Hepatocyte (in vitro differentiated cells): ENCODE data around the gene F7. TPM values are rescaled to one million over a fixed set of nuclear protein-coding genes. Genes with fewer than 3 reads are reported as not detected.
"Not testable (repeated sequence)": the region's sequence is repeated elsewhere in the genome, so short reads cannot be mapped to it uniquely, and the experiment has no call there.

ENCODE experiments used
- DNase-seq: peaks from one replicate; pipeline ENCODE4 v3.0.0-alpha.2; 2016; ENCODE audit warnings: low spot score
- H2AFZ ChIP-seq: fragments of 200-600 bp; sonication (generic); 2 replicates; pipeline ENCODE4 v1.6.0; 2016; ENCODE audit warnings: antibody characterized with exemption, mild to moderate bottlenecking
- H3K27ac ChIP-seq: fragments of 200-600 bp; sonication (generic); 2 replicates; pipeline ENCODE4 v1.5.1; 2016; ENCODE audit warnings: mild to moderate bottlenecking
- H3K27me3 ChIP-seq: fragments of 200-600 bp; sonication (generic); 2 replicates; pipeline ENCODE4 v1.6.1; 2016
- H3K36me3 ChIP-seq: fragments of 200-600 bp; sonication (generic); replicated peaks from 2 replicates; pipeline ENCODE4 v1.5.1; 2016; ENCODE audit warnings: low read depth; ENCODE audit not compliant: insufficient read depth
- H3K4me1 ChIP-seq: fragments of 200-600 bp; sonication (generic); 2 replicates; pipeline ENCODE4 v1.5.1; 2016; ENCODE audit warnings: mild to moderate bottlenecking, moderate library complexity; ENCODE audit not compliant: insufficient read depth
- H3K4me2 ChIP-seq: fragments of 200-600 bp; sonication (generic); 2 replicates; pipeline ENCODE4 v1.6.0; 2016
- H3K4me3 ChIP-seq: fragments of 200-600 bp; sonication (generic); 2 replicates; pipeline ENCODE4 v1.5.1; 2016; ENCODE audit warnings: mild to moderate bottlenecking
- H3K79me2 ChIP-seq: fragments of 200-600 bp; sonication (generic); 2 replicates; pipeline ENCODE4 v1.6.0; 2017; ENCODE audit warnings: mild to moderate bottlenecking
- H3K9me2 ChIP-seq: fragments of 200-600 bp; sonication (generic); replicated peaks from 2 replicates; pipeline ENCODE4 v1.6.0; 2017; ENCODE audit warnings: mild to moderate bottlenecking; ENCODE audit not compliant: insufficient read depth
- H3K9me3 ChIP-seq: fragments of 200-600 bp; sonication (generic); 2 replicates; pipeline ENCODE4 v1.5.1; 2016; ENCODE audit warnings: low read depth, mild to moderate bottlenecking
- H4K20me1 ChIP-seq: fragments of 200-600 bp; sonication (generic); 2 replicates; pipeline ENCODE4 v1.6.0; 2016; ENCODE audit warnings: mild to moderate bottlenecking; ENCODE audit not compliant: insufficient read depth, poor library complexity, severe bottlenecking
- CTCF ChIP-seq: fragments of 200-600 bp; sonication (generic); IDR thresholded peaks from 2 replicates; pipeline ENCODE4 v1.5.1; 2016; ENCODE audit warnings: antibody characterized with exemption, mild to moderate bottlenecking; ENCODE audit not compliant: poor library complexity
- EZH2 ChIP-seq: fragments of 200-600 bp; sonication (generic); IDR thresholded peaks from 2 replicates; pipeline ENCODE4 v1.6.1; 2016; ENCODE audit warnings: antibody characterized with exemption, mild to moderate bottlenecking, borderline replicate concordance
- EZH2phosphoT487 ChIP-seq: fragments of 200-600 bp; sonication (generic); IDR thresholded peaks from one replicate; pipeline ENCODE4 v1.6.1; 2018; ENCODE audit warnings: antibody characterized with exemption, mild to moderate bottlenecking, low read depth, moderate library complexity; ENCODE audit not compliant: unreplicated experiment, severe bottlenecking
- WGBS: methylation state at CpG from one replicate; pipeline ENCODE4 v1.1.6; 2016; ENCODE audit warnings: low lambda C conversion rate; ENCODE audit errors: missing lambda C conversion rate; 5-methylcytosine and 5-hydroxymethylcytosine counted together
- polyA plus RNA-seq: library from polyadenylated mRNA; unstranded; fragments of >200 nt; fragmentation: Nextera tagmentation; extraction: Ambion mirVana; gene quantifications from 2 replicates; pipeline ENCODE4 v1.2.1, GENCODE V29; 2016
- total RNA-seq: library from RNA; depleted of rRNA; stranded (reverse); fragments of >200 nt; gene quantifications from 2 replicates; pipeline ENCODE4 v1.2.3, GENCODE V29; 2014

The F7 gene
- total and polyA plus RNA-seq, 2 experiments from 2014 or later: 12.6 to 24.0 TPM

GRCh38 chr13:113099142-113099541 lies 6.4 kb upstream of the F7 start:
- H3K36me3 ChIP-seq: no peaks in the 10 kb centered on the region
- no peaks in the 10 kb centered on the region for H3K27me3 ChIP-seq
- no peak overlapping the region for H2AFZ ChIP-seq
- H3K27ac ChIP-seq: no peak overlapping the region
- no peaks in the 10 kb centered on the region for H3K9me3 ChIP-seq
- TF ChIP-seq EZH2phosphoT487: no peak
- TF ChIP-seq CTCF: no peak
- TF ChIP-seq EZH2: no peak
- H3K4me3 ChIP-seq: no peak overlapping the region
- H3K4me2 ChIP-seq: no peak overlapping the region
- no peaks in the 10 kb centered on the region for H4K20me1 ChIP-seq
- no peaks in the 10 kb centered on the region for H3K79me2 ChIP-seq
- DNase-seq: no peak
- H3K4me1 ChIP-seq: peaks cover 5% of the 10 kb centered on the region
- 80% methylated on average over 11 of the region's 11 CpGs for WGBS
- no peaks in the 10 kb centered on the region for H3K9me2 ChIP-seq

- DNase-seq, H3K27me3 ChIP-seq, H4K20me1 ChIP-seq, H2AFZ ChIP-seq, H3K4me3 ChIP-seq, H3K4me2 ChIP-seq, H3K9me2 ChIP-seq, H3K36me3 ChIP-seq, H3K27ac ChIP-seq, H3K9me3 ChIP-seq, H3K79me2 ChIP-seq: not testable (repeated sequence)
- H3K4me1 ChIP-seq: peaks cover 18% of the 10 kb centered on the region
- 89% methylated on average over 10 of the region's 10 CpGs for WGBS
These were observed 3.3 kb upstream of the F7 start for GRCh38 chr13:113102302-113102701.

- no peak overlapping the region for H2AFZ ChIP-seq
- TF ChIP-seq EZH2phosphoT487 (no peak), CTCF (no peak), EZH2 (no peak)
- no peak overlapping the region for H3K4me2 ChIP-seq
- H3K27ac ChIP-seq: no peak overlapping the region
- no peak for DNase-seq
- H3K4me1 ChIP-seq: peaks cover 18% of the 10 kb centered on the region
- 93% methylated on average over 12 of the region's 12 CpGs for whole genome bisulfite sequencing
- H3K36me3 ChIP-seq: no peaks in the 10 kb centered on the region
- no peaks in the 10 kb centered on the region for H3K79me2 ChIP-seq
- H4K20me1 ChIP-seq: no peaks in the 10 kb centered on the region
- no peak overlapping the region for H3K4me3 ChIP-seq
- no peaks in the 10 kb centered on the region for H3K9me2 ChIP-seq
- H3K27me3 ChIP-seq: no peaks in the 10 kb centered on the region
- no peaks in the 10 kb centered on the region for H3K9me3 ChIP-seq
These were observed 2.9 kb upstream of the F7 start for GRCh38 chr13:113102727-113103126.

GRCh38 chr13:113103646-113104045 lies 1.9 kb upstream of the F7 start:
- H4K20me1 ChIP-seq: no peaks in the 10 kb centered on the region
- H3K36me3 ChIP-seq: no peaks in the 10 kb centered on the region
- H2AFZ ChIP-seq: no peak overlapping the region
- WGBS: 84% methylated on average over 9 of the region's 9 CpGs
- no peak for TF ChIP-seq CTCF
- TF ChIP-seq EZH2phosphoT487: no peak
- no peak for TF ChIP-seq EZH2
- no peak overlapping the region for H3K4me2 ChIP-seq
- H3K4me3 ChIP-seq: no peak overlapping the region
- no peak overlapping the region for H3K27ac ChIP-seq
- H3K9me2 ChIP-seq: no peaks in the 10 kb centered on the region
- H3K4me1 ChIP-seq: peaks cover 13% of the 10 kb centered on the region
- DNase-seq: no peak
- no peaks in the 10 kb centered on the region for H3K9me3 ChIP-seq
- no peaks in the 10 kb centered on the region for H3K27me3 ChIP-seq
- no peaks in the 10 kb centered on the region for H3K79me2 ChIP-seq
